Measurements from ENCODE around the gene NLRP1. TPM values are rescaled to one million over a fixed set of nuclear protein-coding genes. Genes with fewer than 3 reads are reported as not detected.

The NLRP1 gene
- total RNA-seq, 1 donor: 33.2 TPM

DNA sequence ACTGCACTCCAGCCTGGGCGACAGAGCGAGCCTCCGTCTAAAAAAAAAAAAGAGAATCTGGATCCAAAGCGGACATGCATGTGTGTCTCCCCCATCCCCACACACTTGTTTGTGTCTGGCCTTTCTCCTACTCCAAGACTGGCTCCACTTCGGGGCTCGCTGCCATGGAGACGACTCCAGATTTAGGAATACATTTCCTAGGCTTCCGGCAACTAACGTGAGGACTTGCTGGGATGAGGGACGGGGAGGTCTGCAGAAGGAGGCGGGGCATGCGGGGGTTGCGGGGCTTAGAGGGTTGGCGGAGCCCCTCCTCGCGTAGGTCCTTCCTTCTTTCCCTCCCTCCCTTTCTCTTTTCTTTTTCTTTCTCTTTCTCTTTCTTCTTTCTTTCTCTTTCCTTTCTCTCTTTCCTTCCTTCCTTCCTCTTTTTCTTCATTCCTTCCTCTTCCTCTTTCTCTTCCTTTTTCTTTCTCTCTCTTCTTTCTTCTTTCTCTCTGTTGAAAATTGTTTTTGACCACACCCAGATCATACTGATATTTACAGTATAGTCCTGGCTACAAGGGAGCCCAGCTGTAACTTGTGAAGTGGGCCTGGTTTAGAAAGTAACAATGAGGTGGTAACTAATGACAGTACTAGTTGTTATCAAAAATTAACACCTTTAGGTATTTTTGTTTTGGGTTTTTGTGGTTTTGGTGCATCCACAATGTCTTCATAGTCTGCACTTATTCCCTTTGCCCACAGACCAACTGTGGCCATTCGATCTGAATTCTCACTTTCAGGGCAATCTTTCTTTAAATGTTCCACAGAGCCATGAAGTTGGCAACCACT is 72.7 kb downstream of the NLRP1 start:
- no peak overlapping the region for H3K4me3 ChIP-seq (ENCODE audit: low read depth, low read length)
- DNase-seq (ENCODE audit: low read depth): peak; percentile 12
- TF ChIP-seq, protein P1, sequence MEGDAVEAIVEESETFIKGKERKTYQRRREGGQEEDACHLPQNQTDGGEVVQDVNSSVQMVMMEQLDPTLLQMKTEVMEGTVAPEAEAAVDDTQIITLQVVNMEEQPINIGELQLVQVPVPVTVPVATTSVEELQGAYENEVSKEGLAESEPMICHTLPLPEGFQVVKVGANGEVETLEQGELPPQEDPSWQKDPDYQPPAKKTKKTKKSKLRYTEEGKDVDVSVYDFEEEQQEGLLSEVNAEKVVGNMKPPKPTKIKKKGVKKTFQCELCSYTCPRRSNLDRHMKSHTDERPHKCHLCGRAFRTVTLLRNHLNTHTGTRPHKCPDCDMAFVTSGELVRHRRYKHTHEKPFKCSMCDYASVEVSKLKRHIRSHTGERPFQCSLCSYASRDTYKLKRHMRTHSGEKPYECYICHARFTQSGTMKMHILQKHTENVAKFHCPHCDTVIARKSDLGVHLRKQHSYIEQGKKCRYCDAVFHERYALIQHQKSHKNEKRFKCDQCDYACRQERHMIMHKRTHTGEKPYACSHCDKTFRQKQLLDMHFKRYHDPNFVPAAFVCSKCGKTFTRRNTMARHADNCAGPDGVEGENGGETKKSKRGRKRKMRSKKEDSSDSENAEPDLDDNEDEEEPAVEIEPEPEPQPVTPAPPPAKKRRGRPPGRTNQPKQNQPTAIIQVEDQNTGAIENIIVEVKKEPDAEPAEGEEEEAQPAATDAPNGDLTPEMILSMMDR (IDR thresholded peaks at IDR 0.05; ENCODE audit: insufficient read depth, low read depth, low read length): no peak

DNA sequence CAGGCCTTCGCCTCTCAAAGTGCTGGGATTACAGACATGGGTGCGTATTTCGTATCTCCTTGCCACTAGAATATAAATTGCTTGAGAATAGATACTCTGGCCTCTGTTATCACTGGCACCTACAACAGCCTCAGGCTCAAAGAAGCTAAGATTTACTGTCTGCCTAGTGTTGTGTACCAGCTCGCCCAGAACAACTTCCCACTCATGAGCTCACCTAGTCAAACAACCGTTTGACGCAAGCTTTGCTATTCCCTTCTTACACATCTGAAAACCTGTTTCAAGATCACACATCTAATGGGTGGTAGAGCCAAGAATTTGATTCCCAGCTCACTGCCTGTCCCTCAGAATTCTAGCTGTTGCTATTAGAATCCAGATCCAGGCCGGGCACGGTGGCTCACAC is 73.5 kb downstream of the NLRP1 start:
- TF ChIP-seq, protein P1 (IDR thresholded peaks at IDR 0.05; ENCODE audit: insufficient read depth, low read depth, low read length): no peak
- no peak for DNase-seq (ENCODE audit: low read depth)

GRCh38 chr17:5509482-5509881 is 74.8 kb downstream of the NLRP1 start:
- TF ChIP-seq, protein P1 (IDR thresholded peaks at IDR 0.05; ENCODE audit: insufficient read depth, low read depth, low read length): no peak
- H3K4me3 ChIP-seq (ENCODE audit: low read depth, low read length): no peak overlapping the region
- DNase-seq (ENCODE audit: low read depth): peak; percentile 19

More for the DNA sequence above, 73.5 kb downstream of the NLRP1 start:
- H3K4me3 ChIP-seq (ENCODE audit: low read depth, low read length): no peak overlapping the region

- TF ChIP-seq, protein P1 (IDR thresholded peaks at IDR 0.05; ENCODE audit: insufficient read depth, low read depth, low read length): no peak
- no peak for DNase-seq (ENCODE audit: low read depth)
- no peak overlapping the region for H3K4me3 ChIP-seq (ENCODE audit: low read depth, low read length)
Observed at GRCh38 chr17:5508810-5509209, 75.5 kb downstream of the NLRP1 start.

GRCh38 chr17:5506307-5506706 is 78.0 kb downstream of the NLRP1 start:
- H3K4me3 ChIP-seq (ENCODE audit: low read depth, low read length): no peak overlapping the region
- TF ChIP-seq, protein P1 (IDR thresholded peaks at IDR 0.05; ENCODE audit: insufficient read depth, low read depth, low read length): no peak
- no peak for DNase-seq (ENCODE audit: low read depth)

DNA sequence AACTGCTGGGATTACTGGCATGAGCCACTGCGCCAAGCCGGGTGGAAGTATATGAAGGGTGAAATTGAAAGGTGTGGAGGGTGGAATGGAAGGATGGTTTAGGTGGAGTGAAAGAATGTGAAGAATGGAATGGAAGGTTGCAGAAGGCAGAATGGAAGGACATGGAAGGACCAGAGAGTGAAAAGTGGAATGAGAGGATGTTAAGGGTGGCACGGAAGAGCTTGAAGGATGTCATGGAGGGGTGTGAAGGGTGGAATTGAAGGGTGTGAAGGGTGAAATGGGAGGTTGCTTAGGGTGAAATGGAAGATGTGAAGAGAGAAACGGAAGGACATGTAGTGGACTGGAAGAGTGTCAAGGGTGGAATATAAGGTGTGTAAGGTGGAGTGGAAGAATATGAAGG is 81.8 kb downstream of the NLRP1 start:
- TF ChIP-seq, protein P1 (IDR thresholded peaks at IDR 0.05; ENCODE audit: insufficient read depth, low read depth, low read length): no peak
- H3K4me3 ChIP-seq (ENCODE audit: low read depth, low read length): no peak overlapping the region
- DNase-seq (ENCODE audit: low read depth): no peak
